PC-9 (cell line): ENCODE results near the gene HABP4.

ENCODE experiments used
- EZH2 ChIP-seq: fragments of 200-600 bp; sonication (generic); IDR thresholded peaks from 2 replicates; pipeline ENCODE4 v1.8.0; 2017; ENCODE audit warnings: antibody characterized with exemption, low read depth
- TF ChIP-seq, protein P1 (sequence below): fragments of 200-600 bp; sonication (generic); conservative IDR thresholded peaks from 2 replicates; pipeline ENCODE4 v1.6.1; 2017; ENCODE audit warnings: mixed run types, antibody characterized with exemption, mild to moderate bottlenecking, moderate library complexity

GRCh38 chr9:96436456-96437126, 13.4 kb upstream of the HABP4 start:
- TF ChIP-seq, protein P1, sequence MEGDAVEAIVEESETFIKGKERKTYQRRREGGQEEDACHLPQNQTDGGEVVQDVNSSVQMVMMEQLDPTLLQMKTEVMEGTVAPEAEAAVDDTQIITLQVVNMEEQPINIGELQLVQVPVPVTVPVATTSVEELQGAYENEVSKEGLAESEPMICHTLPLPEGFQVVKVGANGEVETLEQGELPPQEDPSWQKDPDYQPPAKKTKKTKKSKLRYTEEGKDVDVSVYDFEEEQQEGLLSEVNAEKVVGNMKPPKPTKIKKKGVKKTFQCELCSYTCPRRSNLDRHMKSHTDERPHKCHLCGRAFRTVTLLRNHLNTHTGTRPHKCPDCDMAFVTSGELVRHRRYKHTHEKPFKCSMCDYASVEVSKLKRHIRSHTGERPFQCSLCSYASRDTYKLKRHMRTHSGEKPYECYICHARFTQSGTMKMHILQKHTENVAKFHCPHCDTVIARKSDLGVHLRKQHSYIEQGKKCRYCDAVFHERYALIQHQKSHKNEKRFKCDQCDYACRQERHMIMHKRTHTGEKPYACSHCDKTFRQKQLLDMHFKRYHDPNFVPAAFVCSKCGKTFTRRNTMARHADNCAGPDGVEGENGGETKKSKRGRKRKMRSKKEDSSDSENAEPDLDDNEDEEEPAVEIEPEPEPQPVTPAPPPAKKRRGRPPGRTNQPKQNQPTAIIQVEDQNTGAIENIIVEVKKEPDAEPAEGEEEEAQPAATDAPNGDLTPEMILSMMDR: no peak
- no peak for TF ChIP-seq EZH2
